BJ (cell line): ENCODE measurements around the gene GADL1. TPM values are rescaled to one million over a fixed set of nuclear protein-coding genes. Genes with fewer than 3 reads are reported as not detected.

Source experiments
- CTCF ChIA-PET: fragments of 350-600 bp; formaldehyde crosslinking; extraction: SDS; loops from one replicate; lab custom pipeline; 2021; ENCODE audit warnings: antibody characterized with exemption, inconsistent platforms; lab: Yijun Ruan, JAX
- POLR2A ChIA-PET: fragments of 300-600 bp; sonication (Branson Sonifier 250); formaldehyde crosslinking; extraction: SDS; loops from one replicate; lab custom pipeline; 2021; ENCODE audit warnings: antibody characterized with exemption; lab: Charles Lee
- DNase-seq: peaks from one replicate; pipeline ENCODE4 v3.0.0-alpha.2; 2011; ENCODE audit warnings: low read depth
- H3K27me3 ChIP-seq: 2 replicates; pipeline ENCODE4 v1.6.0; 2011; ENCODE audit warnings: low read length; ENCODE audit not compliant: control insufficient read depth, insufficient read depth
- H3K36me3 ChIP-seq: 2 replicates; pipeline ENCODE4 v1.5.1; 2011; ENCODE audit warnings: low read length; ENCODE audit not compliant: control insufficient read depth, insufficient read depth
- H3K4me3 ChIP-seq: 2 replicates; pipeline ENCODE4 v1.5.1; 2011; ENCODE audit warnings: low read depth, mild to moderate bottlenecking, control low read depth, low read length
- CTCF ChIP-seq: IDR thresholded peaks from 2 replicates; pipeline ENCODE4 v1.5.1; 2011; ENCODE audit warnings: low read depth, mild to moderate bottlenecking, control low read depth, inconsistent platforms, low read length, moderate library complexity; ENCODE audit not compliant: insufficient read depth
- polyA plus RNA-seq: library from polyadenylated mRNA; depleted of rRNA; stranded (reverse); fragments of >200 nt; gene quantifications from 2 replicates; pipeline ENCODE4 v1.2.3, GENCODE V29; 2011

GADL1 gene
- polyA plus RNA-seq, 1 experiment = not detected

DNA sequence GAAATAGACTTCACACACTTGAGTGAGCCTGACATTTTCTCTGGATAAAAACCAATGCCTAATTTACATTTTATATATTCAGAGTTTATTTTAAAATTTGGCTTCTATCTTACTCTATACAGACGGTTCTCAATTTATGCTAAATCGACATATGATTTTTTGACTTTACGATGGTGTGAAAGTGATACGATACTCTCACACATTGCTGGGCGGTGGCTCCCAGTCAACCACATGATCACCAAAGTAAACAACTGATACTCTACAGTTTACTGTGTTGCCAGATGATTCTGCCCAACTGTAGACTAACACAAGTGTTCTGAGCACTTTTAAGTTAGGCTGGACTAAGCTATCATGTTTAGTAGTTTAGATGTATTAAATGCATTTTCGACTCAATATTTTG is 25.1 kb upstream of the GADL1 start:
- TF ChIP-seq CTCF = no peak
- DNase-seq = no peak
- Histone ChIP-seq H3K27me3 (no peaks in the 10 kb centered on the region), H3K4me3 (no peak overlapping the region), H3K36me3 (no peaks in the 10 kb centered on the region)
- ChIA-PET POLR2A (no interaction called here), CTCF (interaction anchor here (1.4 kb wide), 1 partner anchor 8 kb away, joined by 3 read pairs; no protein-coding TSS in a partner anchor)

DNA sequence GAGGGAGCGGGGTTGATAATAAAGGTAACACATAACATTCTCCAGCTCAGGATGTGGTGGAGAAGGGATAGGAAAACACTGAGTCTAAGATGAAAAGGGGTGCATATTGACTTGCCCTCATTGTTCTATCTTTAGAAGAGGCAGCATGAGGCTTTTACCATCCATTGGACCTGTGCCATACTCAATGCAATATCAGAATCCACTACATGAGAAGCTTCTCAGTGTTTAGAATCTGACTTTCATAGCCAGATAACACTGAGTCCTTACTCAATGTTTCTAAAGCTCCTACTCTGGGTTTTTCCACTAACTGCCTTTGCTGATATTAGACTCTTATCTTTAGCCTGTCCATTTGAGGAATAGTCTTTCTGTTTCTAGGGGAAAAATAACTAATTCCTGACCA is 24.3 kb upstream of the GADL1 start:
- DNase-seq = no peak
- Histone ChIP-seq H3K4me3 (no peak overlapping the region), H3K36me3 (no peaks in the 10 kb centered on the region), H3K27me3 (no peaks in the 10 kb centered on the region)
- CTCF ChIA-PET = no interaction called here
- no peak for TF ChIP-seq CTCF
- POLR2A ChIA-PET = no interaction called here

GRCh38 chr3:30915782-30916181 is 21.3 kb upstream of the GADL1 start:
- CTCF ChIA-PET = no interaction called here
- TF ChIP-seq CTCF = no peak
- Histone ChIP-seq H3K27me3 (no peaks in the 10 kb centered on the region), H3K4me3 (no peak overlapping the region), H3K36me3 (no peaks in the 10 kb centered on the region)
- no peak for DNase-seq
- POLR2A ChIA-PET = no interaction called here

- POLR2A ChIA-PET = no interaction called here
Measured at GRCh38 chr3:30914696-30915095, 20.2 kb upstream of the GADL1 start.

DNA sequence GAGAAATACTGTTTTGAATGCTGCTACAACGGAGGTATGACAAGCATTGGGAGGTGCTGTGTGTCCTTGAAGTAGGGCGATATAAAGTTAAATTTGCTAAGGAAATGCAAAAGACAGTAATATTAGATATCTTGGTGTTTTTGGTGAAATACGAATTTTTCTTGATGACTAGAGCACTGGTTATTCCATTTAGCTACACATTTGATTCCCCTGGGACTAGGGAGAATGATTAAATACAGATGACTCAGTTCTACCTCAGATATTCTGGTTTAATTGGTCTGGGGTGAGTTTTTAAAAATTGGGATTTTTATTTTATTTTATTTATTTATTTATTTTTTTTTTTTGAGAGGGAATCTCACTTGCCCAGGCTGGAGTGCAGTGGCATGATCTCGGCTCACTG is 18.7 kb upstream of the GADL1 start:
- H3K36me3 ChIP-seq = no peaks in the 10 kb centered on the region
- ChIA-PET CTCF (no interaction called here), POLR2A (interaction anchor here (0.7 kb wide), 1 partner anchor 230 kb away, joined by 3 read pairs; no protein-coding TSS in a partner anchor)
- H3K4me3 ChIP-seq = no peak overlapping the region
- no peak for DNase-seq
- H3K27me3 ChIP-seq = no peaks in the 10 kb centered on the region
- TF ChIP-seq CTCF = no peak

More at GRCh38 chr3:30914696-30915095, 20.2 kb upstream of the GADL1 start:
- H3K4me3 ChIP-seq = no peak overlapping the region
- no peak for DNase-seq
- H3K36me3 ChIP-seq = no peaks in the 10 kb centered on the region
- TF ChIP-seq CTCF = no peak
- CTCF ChIA-PET = no interaction called here
- no peaks in the 10 kb centered on the region for H3K27me3 ChIP-seq
